Lower leg skin (tissue), 3 donors: ENCODE measurements around the gene PARS2.

Experiments
- CTCF ChIP-seq, 3 donors: fragments of 450-650 bp; IDR thresholded peaks; one replicate each; pipeline ENCODE4 v1.5.1; 2016; ENCODE audit warnings: antibody characterized with exemption in 3 of 3, mild to moderate bottlenecking in 3 of 3, moderate library complexity in 2 of 3
- POLR2A ChIP-seq, 2 donors: fragments of 450-650 bp; IDR thresholded peaks; one replicate each; pipeline ENCODE4 v1.6.1; 2016 to 2017; ENCODE audit warnings: antibody characterized with exemption in 2 of 2, mild to moderate bottlenecking in 1 of 2, moderate library complexity in 1 of 2

- TF ChIP-seq CTCF (IDR thresholded peaks at IDR 0.05) (no peak), POLR2A (IDR thresholded peaks at IDR 0.05) (no peak)
Measured at GRCh38 chr1:54782156-54782555, 17.8 kb upstream of the PARS2 start.
